ENCODE data around the gene PCNT.
"Not testable (repeated sequence)": the region's sequence is repeated elsewhere in the genome, so short reads cannot be mapped to it uniquely, and the experiment has no call there.

Gene PCNT

DNA sequence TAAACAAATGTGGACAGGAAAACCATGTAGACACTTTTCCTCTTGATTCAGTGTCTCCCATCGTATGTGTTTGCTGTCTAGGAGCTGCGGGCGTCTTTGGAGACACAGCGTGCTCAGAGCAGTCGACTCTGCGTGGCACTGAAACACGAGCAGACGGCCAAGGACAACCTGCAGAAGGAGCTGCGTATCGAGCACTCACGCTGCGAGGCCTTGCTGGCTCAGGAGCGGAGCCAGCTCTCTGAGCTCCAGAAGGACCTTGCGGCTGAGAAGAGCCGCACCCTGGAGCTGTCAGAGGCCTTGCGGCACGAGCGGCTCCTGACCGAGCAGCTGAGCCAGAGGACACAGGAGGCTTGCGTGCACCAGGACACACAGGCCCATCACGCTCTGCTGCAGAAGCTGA, 107.5 kb downstream of the PCNT start:
- no peak for FAIRE-seq

DNA sequence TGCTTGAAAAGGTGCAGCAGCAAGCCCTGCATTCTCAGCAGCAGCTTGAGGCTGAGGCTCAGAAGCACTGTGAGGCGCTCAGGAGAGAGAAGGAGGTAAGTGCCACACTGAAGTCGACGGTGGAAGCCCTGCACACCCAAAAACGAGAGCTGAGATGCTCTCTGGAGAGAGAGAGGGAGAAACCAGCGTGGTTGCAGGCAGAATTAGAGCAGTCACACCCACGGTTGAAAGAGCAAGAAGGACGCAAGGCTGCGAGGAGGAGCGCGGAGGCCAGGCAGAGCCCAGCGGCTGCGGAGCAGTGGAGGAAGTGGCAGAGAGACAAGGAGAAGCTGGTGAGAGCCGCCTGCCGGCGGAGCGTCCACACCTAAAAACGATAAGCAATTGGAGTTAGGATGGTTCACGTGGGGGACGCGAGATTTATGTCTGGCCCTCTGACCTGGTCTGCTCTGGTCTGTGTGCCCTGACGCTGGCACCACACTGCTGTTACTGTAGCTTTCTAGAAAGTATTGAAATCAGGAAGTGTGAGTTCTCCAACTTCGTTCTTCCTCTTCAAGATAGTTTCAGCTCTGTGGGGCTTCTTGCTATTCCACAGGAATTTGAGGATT, 108.0 kb downstream of the PCNT start:
- no peak for FAIRE-seq

DNA sequence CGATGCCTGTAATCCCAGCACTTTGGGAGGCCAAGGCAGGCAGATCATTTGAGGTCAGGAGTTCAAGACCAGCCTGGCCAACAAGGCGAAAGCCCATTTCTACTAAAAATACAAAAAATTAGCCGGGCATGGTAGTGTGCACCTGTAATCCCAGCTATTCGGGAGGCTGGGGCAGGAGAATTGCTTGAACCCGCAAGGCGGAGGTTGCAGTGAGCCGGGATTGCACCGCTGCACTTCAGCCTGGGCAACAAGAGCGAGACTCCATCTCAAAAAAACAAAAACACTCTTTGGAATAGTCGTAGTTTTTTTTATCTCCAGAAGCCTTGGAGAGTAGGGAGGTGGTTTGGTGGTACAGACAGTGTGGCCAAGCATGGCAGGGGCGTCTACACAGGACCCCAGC, 109.2 kb downstream of the PCNT start:
- not testable (repeated sequence) for FAIRE-seq

DNA sequence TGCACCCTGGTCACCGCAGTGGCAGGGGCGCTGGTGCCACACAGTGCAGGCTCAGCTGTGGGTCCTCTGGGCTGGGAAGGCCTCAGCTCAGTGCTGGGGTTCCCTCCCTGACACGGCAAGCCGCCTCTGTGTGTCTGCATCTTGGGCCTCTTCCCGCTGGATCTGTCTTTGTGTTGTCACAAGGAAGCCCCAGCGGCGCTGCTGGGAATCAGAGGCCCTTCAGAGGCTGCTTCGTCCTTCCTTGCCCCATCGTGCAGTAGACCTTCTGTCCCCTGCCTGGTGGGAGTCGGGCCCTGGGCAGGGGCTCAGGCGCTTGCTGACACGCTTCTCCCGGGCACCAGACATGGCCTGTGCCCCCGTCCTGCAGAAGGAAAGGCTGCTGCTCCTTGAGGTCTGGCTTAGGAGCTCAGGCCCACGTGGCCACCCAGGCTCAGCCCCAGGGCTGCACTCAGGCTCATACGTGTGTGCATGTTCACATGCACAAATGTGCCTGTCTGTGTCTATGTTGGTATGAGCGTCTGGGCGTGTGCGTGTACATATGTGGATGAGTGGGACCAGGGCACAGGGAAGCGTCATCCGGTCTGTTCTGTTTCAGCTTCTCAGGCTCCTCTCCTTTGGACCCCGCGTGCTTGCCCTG, 110.5 kb downstream of the PCNT start:
- no peak for FAIRE-seq

DNA sequence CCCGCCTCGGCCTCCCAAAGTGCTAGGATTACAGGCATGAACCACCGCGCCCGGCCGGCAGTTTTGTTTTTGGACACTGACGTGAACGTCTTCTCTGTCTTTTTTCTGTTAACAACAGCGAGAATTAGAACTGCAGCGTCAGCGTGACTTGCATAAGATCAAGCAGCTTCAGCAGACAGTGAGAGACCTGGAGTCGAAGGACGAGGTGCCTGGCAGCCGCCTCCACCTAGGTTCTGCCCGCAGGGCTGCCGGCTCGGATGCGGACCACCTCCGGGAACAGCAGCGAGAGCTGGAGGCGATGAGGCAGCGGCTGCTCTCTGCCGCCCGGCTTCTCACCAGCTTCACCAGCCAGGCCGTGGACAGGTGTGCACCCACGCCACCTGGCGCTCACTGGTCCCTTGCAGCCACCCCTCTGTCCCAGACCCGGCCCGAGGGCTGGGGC, 111.9 kb downstream of the PCNT start:
- no peak for FAIRE-seq

DNA sequence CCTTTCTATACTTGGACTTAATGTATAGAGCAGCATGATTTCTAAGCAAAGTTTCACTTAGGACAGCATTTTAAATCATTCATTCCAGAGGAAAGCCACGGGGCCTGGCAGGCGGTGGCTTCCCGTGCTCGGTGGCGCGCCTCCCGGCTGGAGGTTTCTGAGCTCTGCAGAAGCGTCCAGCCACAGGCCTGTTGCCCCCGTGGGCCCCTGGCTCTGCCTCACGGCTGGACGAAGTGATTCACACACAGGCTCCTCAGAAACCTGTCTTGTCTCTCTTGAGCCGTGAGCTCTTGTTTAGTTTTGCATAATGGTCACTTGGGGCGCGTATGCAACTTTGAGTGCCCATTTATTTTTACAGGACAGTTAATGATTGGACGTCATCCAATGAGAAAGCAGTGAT, 112.7 kb downstream of the PCNT start:
- no peak for FAIRE-seq

DNA sequence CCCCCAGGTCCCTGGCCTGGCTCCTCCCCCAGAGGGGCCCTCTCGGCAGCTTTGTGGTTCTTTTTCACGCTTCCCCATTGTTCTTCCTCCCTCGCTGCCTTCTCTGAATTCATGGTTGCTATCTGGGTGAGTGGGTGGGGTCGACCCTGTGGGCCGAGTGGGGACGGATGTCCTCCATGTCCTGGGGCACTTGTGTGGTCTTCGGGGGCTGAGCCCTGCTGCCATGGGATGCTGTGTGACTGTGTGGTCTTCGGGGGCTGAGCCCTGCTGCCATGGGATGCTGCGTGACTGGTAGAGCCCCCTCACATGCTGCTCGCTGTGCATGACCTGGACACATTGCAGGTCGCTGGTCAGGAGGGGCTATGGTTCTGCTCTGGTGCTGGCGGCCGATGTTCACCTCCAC, 113.1 kb downstream of the PCNT start:
- FAIRE-seq: no peak

DNA sequence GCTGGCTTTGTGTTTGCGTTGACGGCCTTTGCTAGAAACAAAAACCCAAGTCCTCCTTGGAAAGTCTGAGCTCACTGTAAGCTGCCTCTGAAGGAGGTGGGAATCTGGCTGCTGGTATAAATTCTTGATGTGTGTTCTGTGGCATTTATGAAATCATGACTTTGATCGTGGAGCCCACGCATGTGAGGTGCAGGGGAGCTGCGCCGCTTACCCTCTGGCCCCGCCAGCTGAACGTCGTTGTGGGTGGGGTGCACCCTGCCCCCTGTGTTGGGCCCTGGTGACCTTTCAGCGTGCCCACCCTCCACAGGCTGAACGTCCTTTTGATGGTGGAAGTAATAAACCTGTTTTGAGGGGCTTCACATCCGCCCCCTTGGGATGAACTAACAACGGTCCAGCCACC, 113.6 kb downstream of the PCNT start:
- FAIRE-seq: no peak

DNA sequence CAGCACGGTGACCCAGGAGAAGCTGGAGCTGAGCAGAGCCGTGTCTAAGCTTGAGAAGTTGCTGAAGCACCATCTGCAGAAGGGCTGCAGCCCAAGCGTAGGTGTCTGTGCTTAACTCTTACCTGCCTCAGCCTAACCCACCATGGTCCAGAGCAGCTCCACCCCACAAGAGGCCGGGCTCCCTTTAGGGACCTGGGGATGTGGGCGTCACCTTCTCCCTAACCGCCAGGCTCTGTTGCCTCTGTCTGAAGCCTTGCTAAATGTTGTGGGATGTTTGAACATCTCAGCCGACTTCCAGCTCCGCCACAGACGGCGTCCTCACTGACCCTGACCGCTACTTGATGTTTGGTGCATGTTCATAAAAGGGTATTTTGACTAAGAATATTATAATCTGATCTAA, 114.3 kb downstream of the PCNT start:
- FAIRE-seq: no peak

DNA sequence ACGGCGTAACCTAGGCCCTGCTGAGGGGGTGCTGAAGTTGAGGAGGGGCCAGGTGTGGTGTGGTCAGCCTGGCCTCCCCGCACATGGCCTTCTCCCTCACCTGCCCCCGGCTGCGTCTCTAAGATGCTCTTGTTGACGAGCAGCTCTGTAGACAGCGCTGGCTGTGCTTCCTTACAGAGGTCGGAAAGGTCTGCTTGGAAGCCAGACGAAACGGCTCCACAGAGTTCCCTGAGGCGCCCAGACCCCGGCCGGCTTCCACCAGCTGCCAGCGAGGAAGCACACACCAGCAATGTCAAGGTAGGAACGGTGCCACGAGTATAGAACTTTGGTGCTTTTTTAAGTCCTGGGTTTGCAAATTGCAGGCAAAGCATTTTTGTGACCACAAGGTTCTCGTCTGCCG, 116.0 kb downstream of the PCNT start:
- FAIRE-seq: no peak

DNA sequence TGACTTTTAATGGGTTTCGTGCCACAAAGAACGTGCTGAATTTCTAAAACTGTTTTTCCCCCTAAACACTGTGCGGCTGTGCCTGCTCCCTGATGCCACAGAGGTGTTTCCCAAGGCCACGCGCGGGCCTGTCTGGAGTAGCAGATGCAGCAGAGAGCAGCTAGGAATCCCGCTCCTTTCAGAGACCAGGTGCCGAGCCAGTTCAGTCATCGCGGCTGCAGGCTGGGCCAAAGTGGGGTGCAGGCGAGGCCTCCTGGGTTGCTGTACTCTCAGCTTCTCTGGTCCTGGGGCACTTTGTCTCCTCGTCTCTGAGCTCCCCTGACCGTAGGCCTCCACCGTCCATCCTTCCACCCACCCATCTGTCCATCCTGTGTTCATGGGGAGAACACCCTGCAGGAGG, 117.4 kb downstream of the PCNT start:
- no peak for FAIRE-seq

DNA sequence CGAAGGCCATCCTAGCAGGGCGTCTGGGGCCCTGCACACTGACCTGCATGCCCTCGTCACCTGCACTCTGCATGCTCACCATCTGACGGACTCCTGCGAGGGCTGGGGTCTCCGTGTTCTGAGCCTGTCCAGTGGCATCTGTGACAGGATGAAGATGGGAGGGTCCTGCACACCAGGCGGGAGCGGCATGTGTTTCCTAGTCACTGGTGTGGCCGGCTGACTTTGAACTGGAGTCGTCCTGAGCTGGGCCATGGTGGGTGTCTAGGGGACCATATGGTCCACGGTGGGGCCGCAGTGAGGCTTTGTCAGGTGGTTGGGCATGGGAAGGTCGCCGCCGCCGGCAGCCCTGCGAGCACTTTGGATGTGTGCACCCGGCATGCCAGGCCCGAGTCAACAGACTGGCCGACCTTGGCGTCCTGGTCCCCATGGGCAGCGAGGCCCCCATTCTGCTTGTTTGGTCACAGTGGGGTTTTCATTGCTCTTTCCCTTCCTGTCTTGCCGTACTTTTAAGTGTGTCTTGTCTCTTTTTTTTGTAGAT, 118.1 kb downstream of the PCNT start:
- FAIRE-seq: no peak

DNA sequence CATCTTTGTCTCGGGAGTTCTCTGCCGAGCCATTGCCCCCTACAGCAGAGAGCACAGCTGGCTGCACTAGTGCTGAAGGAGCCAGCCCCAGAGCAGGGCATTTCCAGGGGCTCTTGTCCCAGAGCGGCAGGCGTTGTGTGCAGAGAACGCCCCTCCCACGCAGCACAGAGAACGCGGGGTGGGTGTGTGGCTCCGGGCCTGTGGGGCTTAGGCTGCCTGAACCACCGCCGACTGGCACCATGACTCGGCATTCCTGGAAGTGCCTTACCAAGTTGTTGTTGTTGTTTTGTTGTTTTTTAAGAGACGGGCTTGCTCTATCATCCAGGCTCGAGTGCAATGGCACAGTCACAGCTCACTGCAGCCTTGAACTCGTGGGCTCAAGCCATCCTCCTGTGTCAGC, 119.0 kb downstream of the PCNT start:
- no peak for FAIRE-seq

DNA sequence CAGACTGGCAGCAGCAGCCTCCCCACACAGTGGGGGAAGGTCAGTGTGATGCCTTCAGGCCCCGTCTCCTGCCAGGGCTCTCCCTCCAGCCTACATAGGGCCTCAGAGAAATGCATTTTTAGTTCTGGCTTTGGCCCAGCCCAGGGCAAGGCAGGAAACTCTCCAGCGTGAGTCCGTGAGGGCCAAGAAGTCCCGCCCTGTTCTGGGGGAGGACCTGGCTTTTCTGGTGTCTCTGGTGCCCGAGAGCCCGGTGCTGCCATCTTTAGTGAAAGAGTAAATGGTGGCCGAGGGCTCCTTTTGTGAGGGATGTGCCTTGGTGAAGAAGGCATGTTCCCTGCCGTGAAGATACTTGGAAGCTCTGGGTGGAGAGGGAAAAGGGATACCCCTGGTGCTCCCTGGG, 120.0 kb downstream of the PCNT start:
- no peak for FAIRE-seq

DNA sequence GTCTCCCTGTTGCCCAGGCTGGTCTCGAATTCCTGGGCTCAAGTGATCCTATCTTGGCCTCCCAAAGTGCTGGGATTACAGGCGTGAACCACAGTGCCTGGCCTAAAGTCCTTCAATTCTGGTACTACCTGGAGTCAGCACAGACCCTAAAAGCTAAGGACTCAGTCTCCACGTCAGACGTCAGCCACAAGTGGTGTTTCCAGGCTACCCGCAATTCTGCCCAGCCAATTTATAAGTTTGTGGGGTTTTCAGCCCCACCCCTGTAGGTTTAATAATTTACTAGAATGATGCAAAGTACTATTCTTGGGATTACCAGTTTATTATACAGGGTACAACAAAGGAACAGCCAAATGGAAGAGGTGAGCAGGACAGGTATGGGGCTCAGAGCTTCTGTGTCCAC, 124.2 kb downstream of the PCNT start:
- FAIRE-seq: no peak

DNA sequence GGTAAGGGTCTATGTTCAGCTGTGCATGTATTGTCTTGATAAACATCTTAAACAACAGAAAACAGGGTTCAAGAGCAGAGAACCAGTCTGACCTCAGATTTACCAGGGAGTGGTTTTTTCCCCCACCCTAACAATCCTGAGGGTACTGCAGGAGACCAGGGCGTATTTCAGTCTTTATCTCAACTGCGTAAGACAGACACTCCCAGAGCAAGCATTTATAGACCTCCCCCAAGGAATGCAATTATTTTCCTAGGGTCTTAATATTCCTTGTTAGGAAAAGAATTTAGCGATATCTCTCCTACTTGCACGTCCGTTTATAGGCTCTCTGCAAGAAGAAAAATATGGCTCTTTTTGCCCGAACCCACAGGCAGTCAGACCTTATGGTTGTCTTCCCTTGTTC, 124.9 kb downstream of the PCNT start:
- FAIRE-seq: not testable (repeated sequence)

DNA sequence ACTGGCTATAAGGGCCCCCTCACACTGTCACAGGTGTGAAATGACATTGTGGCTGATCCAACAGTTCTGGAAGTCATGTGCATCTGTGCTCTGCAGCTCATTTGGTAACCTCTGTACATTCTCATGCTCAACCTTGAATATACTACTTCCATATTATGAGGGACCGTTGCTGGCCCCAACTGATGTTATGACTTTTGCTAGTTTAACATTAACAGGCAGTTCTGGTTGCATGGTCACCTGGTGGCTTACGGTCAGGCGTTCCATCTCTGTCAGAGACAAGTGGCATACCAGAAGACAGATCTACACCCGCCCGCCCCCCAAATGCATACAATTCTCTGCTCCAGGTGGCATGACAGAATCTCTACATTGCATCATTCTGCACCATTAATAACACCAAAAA, 128.8 kb downstream of the PCNT start:
- no peak for FAIRE-seq

DNA sequence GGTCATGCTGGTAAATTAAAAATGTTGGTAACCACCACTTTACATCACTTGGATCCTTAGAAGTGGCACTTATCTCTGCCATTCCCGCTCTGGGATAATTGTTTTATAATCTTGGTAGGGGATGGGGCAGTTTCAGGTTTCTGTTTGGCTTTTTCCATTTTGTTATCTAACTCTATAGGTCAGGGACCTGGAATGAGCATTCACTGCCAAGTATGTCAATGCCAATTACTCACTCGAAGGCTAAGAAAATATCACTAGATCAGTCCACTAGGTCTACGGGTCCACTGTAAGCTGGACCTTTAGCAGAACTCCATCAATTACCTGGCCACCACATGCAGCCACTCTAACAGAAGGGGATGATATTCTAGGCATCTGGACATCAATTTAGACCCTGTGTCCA, 130.2 kb downstream of the PCNT start:
- FAIRE-seq: no peak

DNA sequence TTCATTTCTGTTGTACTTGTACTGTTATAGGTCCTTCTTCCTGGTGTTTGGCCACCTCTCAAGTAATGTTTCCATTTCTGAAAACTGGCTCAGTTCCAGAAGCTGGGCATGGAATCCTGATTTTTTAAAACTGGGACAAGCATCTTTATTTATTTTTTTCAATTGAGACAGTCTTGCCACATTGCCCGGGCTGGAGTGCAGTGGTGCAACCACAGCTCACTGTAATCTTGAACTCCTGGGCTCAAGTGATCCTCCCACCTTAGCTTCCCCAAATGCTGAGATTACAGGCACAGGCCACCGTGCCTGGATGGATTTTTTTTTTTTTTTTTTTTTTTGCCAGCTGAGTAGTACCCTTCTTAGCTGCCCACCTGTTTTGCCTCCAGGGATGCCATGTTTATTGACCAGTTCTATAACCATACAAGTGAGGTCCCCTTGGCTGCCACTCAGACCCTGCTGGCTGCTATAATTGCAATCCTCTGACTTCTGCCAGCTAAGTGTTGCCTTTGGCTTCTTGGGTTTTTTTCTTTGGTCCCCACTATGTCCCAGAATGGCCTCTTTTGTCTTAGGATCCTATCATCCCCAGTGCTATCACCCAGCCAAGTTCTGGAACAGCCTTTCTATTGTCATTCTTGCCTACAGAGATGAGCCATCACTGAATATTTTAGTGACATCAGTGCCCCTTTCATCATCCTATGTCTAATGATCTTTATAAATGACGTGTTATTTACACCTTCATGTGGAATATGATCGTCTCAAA, 130.9 kb downstream of the PCNT start:
- FAIRE-seq: no peak

DNA sequence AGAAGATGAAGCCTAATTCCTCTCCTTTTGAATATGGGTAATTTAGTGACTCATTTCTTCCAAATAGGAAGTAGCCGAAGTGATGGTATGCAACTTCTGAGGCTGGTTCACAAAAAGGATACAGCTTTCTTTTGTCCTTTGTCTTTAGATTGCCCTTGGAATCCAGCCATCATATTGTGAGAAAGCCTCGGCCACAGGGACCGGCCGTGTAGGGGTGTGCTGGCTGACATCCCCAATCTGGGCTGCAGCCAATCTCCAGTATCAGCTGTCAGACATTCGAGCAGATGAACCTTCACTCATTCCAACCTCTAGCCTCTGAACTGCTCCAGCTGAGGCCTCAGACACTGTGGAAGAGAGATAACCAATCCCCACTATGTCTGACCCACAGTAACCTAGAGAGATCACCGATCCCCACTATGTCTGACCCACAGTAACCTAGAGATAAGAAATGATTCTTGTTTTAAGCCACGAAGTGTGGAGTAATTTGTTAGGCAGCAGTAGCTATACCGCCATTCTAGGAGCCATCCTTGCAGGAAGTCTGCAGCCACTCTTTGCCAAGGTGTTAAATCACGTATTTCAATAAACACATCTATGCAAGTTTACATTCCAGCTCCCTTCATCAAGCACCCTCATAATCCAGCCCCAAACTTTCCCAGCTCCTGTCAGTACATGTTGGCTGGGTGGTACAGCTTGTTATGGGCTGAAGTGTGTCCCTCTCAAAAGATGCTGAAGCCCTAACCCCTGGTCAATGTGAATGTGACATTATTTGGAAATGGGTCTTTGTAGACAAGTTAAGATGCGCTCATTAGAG, 131.8 kb downstream of the PCNT start:
- FAIRE-seq: no peak

DNA sequence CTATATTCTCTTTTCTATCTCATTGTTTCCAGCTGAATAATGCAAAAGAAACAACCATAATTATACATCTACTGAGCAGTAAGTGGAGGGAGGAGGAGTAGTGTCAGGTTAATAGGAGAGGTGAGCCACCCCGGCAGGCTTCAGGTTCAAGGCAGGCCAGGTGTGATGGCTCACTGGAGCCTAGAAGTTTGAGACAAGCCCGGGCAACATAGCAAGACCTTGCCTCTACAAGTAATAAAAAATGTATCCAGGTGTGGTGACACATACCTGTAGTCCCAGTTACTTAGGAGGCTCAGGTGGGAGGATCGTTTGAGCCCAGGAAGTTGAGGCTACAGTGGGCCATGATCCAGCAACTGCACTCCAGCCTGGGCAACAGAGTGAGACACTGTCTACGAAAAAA, 132.8 kb downstream of the PCNT start:
- no peak for FAIRE-seq

DNA sequence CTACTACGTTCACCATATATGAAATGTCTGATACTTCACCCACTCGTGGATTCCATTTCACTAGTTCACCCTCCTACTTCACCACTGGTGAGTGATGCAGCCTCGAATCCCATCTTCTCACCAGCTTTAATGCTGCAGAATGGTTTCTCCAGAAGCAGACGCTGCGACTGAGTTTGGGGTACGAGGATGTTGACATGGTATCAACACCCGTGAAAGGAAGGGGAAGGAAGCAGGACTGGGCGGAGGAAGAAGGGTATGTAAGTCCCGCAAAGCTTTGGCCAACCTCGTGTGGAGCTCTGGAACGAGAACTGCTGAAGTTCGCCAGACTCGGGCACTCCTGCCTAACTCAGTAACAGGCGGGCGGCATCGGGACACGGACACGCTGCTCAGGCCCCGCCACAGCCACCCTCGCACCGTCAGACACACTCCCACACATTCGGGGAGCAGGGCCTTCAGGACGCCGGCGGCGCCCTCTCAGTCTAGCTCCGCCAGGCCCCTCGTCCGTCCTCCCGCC, 133.9 kb downstream of the PCNT start:
- no peak for FAIRE-seq
